Activated T-cell treated with anti-CD3 and anti-CD28 coated beads, Interleukin-2, amount 50 U/mL, for 4 hours (primary cell): ENCODE results near the gene PCNA. TPM values are rescaled to one million over a fixed set of nuclear protein-coding genes. Genes with fewer than 3 reads are reported as not detected.
"Not testable (repeated sequence)": the region's sequence is repeated elsewhere in the genome, so short reads cannot be mapped to it uniquely, and the experiment has no call there.

Experiments
- ATAC-seq, 2 donors: fragments of 200-7000 bp; cut with Tn5 transposase; one replicate each; pipeline ENCODE4 v1.10.0; 2021
- DNase-seq: peaks from one replicate; pipeline ENCODE4 v3.0.0-alpha.2; 2020
- H3K27me3 Mint-ChIP-seq: one replicate; pipeline ENCODE4 v1.8.0; 2021; ENCODE audit warnings: low read depth, mixed read lengths
- H3K36me3 Mint-ChIP-seq: one replicate; pipeline ENCODE4 v1.8.0; 2022; ENCODE audit warnings: mixed read lengths; ENCODE audit not compliant: insufficient read depth
- H3K4me1 Mint-ChIP-seq: one replicate; pipeline ENCODE4 v1.8.0; 2021; ENCODE audit warnings: low read depth, mixed read lengths
- H3K4me3 Mint-ChIP-seq: one replicate; pipeline ENCODE4 v1.8.0; 2021; ENCODE audit warnings: mild to moderate bottlenecking, moderate library complexity, mixed read lengths
- H3K9me3 Mint-ChIP-seq: one replicate; pipeline ENCODE4 v1.8.0; 2021; ENCODE audit warnings: mixed read lengths
- total RNA-seq, 3 donors: library from RNA; stranded (reverse); gene quantifications; one replicate each; pipeline ENCODE4 v1.2.1, GENCODE V29; 2021

Gene PCNA
- total RNA-seq, 3 donors from 2014 or later, result 368 to 469 (median 411) TPM

- H3K36me3 Mint-ChIP-seq, result no peaks in the 10 kb centered on the region
- peaks cover 8% of the 10 kb centered on the region for H3K4me1 Mint-ChIP-seq
- ATAC-seq (no peak), DNase-seq (no peak)
- H3K27me3 Mint-ChIP-seq, result no peaks in the 10 kb centered on the region
- H3K4me3 Mint-ChIP-seq, result no peak overlapping the region
- no peaks in the 10 kb centered on the region for H3K9me3 Mint-ChIP-seq
Observed at GRCh38 chr20:5072756-5073659, 46.8 kb downstream of the PCNA start.

- not testable (repeated sequence) for H3K36me3 Mint-ChIP-seq, H3K4me3 Mint-ChIP-seq, H3K9me3 Mint-ChIP-seq, DNase-seq, H3K4me1 Mint-ChIP-seq, ATAC-seq, H3K27me3 Mint-ChIP-seq
Observed at GRCh38 chr20:5071942-5072341, 47.8 kb downstream of the PCNA start.

- no peak for ATAC-seq
- Mint-ChIP-seq H3K27me3 (no peaks in the 10 kb centered on the region), H3K4me3 (no peak overlapping the region), H3K9me3 (no peaks in the 10 kb centered on the region), H3K36me3 (peaks cover 2% of the 10 kb centered on the region), H3K4me1 (no peaks in the 10 kb centered on the region)
- no peak for DNase-seq
Observed at GRCh38 chr20:5070570-5070969, 49.2 kb downstream of the PCNA start.

GRCh38 chr20:5070081-5070480 lies 49.7 kb downstream of the PCNA start:
- no peaks in the 10 kb centered on the region for H3K4me1 Mint-ChIP-seq
- ATAC-seq (no peak), DNase-seq (no peak)
- no peaks in the 10 kb centered on the region for H3K27me3 Mint-ChIP-seq
- peaks cover 2% of the 10 kb centered on the region for H3K36me3 Mint-ChIP-seq
- H3K9me3 Mint-ChIP-seq, result no peaks in the 10 kb centered on the region
- no peak overlapping the region for H3K4me3 Mint-ChIP-seq

DNA sequence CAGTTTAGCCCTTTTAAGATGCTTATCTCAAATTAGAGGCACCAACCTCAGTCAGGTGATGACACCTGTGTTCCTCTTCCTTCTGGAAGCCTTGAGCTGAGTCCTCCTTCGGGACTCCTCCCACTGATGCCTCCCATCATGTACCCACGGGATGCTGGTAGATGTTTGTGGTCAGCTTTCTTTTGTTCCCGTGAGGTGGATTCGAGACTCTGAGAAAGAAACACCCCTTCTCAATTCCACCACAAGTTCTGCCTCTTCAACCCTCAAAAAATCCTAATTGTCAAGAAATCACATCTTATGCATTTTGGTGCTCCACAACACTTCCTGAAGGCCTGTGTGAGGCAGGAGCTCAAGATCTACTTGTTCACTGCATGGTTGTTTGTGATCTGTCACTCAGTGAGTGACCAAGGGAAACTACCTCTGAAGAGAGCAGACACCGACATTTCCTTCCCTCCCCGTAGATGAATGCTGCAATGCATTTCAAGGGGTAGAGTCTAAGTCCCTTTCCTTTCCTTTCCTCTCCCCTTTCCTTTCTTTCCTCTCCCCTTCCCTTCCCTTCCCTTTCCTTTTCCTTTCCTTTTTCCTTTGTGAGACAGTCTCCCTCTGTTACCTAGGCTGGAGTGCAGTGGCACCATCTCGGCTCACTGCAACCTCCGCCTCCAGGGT lies 50.5 kb downstream of the PCNA start:
- Mint-ChIP-seq H3K27me3 (no peaks in the 10 kb centered on the region), H3K4me1 (no peaks in the 10 kb centered on the region), H3K9me3 (no peaks in the 10 kb centered on the region), H3K4me3 (no peak overlapping the region), H3K36me3 (peaks cover 2% of the 10 kb centered on the region)
- DNase-seq (no peak), ATAC-seq (no peak)

DNA sequence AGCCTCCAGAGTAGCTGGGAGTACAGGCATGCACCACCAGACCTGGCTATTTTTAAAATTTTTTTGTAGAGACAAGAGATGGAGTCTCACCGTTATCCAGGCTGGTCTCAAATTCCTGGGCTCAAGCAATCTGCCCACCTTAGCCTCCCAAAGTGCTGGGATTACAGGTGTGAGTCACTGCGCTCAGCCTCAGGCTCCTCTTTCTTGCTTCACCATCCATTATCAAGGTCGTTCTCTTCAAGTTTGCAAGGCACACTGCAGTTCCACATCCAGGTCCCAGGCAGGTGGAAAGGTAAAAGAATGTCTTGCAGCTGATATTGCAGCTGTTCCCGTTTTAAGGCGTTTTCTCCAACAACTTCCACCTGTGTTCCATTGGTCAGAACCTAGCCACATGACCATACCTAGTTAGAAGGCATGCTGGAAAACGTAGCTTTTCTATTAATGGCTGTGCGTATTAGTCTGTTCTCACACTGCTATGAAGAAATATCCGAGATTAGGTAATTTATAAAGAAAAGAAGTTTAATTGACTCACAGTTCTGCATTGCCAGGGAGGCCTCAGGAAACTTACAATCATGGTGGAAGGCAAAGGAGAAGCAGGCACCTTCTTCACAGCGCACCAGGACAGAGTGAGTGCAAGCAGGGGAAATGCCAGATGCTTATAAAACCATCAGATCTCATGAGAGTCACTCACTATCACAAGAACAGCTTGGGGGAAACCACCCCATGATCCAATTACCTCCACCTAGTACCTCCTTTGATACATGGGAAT lies 51.7 kb downstream of the PCNA start:
- ATAC-seq, result no peak
- Mint-ChIP-seq H3K4me1 (no peaks in the 10 kb centered on the region), H3K9me3 (no peaks in the 10 kb centered on the region), H3K27me3 (no peaks in the 10 kb centered on the region), H3K36me3 (peaks cover 2% of the 10 kb centered on the region), H3K4me3 (no peak overlapping the region)
- no peak for DNase-seq

DNA sequence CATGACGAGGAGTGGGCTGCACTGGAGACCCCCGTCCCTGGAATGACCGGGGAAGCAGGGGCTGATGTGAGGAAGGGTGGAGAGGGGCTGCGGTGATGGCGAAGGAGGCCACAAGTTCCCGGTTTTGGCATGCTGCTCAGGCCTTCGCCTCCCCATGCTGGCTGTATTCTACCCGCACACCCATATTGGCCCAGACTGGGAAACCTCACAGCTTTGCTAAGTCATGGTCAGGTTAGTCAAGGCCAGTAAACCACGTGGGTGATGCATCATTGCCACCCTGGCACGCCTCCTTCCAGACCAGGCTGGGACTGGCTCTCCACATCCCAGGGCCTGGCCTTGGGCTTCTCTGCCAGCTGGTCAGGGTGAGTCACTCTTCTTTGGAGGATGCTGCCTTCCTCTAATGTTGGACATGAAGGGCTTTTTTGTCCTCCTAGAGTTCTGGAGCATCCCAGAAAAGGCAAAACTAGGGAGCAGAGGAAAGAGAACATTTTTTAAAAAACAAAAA lies 53.8 kb downstream of the PCNA start:
- no peak for DNase-seq
- Mint-ChIP-seq H3K4me3 (no peak overlapping the region), H3K4me1 (no peaks in the 10 kb centered on the region), H3K36me3 (peaks cover 2% of the 10 kb centered on the region), H3K27me3 (no peaks in the 10 kb centered on the region), H3K9me3 (no peaks in the 10 kb centered on the region)
- peak in 1 of 2 donors; percentile 50 for ATAC-seq

DNA sequence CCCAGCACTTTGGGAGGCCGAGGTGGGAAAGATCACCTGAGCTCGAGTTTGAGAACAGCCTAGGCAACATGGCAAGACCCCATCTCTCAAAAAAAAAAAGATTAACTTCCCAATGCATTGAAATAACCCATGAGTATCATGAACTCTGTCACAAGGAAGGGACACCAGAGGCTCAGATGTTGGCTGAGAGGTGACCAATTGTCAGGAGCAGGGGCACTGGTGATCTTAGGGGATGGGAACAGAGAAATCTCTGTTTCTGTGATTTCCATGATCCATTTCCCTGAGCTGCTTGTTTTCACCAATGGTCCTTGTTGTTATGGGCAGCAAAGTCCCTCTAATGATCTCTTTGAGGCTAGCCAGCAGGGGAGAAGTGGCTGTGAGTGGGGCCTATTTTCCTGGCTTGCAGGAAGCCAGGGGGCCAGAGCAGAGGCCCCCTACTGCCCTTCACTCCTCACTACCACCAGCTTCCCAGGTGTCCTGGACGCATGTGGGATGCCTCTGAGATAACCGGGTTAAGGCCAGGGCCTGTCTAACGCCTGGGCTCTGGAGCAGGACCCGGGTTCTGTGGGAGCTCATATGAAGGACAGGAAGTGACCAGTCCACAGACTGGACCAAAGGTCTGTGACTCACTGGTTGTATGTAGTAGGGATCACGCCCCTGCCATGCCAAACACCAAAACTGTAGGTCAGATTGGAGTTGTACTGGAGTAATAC lies 54.4 kb downstream of the PCNA start:
- no peak for DNase-seq
- Mint-ChIP-seq H3K27me3 (no peaks in the 10 kb centered on the region), H3K4me1 (no peaks in the 10 kb centered on the region), H3K36me3 (peaks cover 2% of the 10 kb centered on the region), H3K9me3 (no peaks in the 10 kb centered on the region), H3K4me3 (no peak overlapping the region)
- ATAC-seq, result no peak

Other genes with a start within 250 kb of the PCNA start
- 10 to 100 TPM; 19.6 to 25.9 (median 20.4) TPM for gene SLC23A2, start 118.4 kb downstream of the PCNA start, total RNA-seq
- gene TMEM230, start 6.9 kb downstream of the PCNA start, total RNA-seq, result 10 to 100 TPM; 54.0 to 63.6 (median 59.7) TPM
- 10 to 100 TPM; 31.3 to 37.6 (median 35.3) TPM for gene CDS2, start 7.0 kb upstream of the PCNA start, total RNA-seq
- not detected for gene PROKR2, start 197.0 kb upstream of the PCNA start, total RNA-seq